GM06990 (cell line): ENCODE data around the gene NOL6.

Experiments
- DNase-seq: peaks from one replicate; pipeline ENCODE4 v3.0.0-alpha.2; 2011; ENCODE audit not compliant: insufficient read length; ENCODE audit errors: extremely low read depth
- H3K27me3 ChIP-seq: replicated peaks from 2 replicates; pipeline ENCODE4 v1.6.0; 2011; ENCODE audit warnings: low read length; ENCODE audit not compliant: control insufficient read depth, insufficient read depth
- H3K36me3 ChIP-seq: 2 replicates; pipeline ENCODE4 v1.5.1; 2011; ENCODE audit warnings: low read length; ENCODE audit not compliant: control insufficient read depth, insufficient read depth
- H3K4me3 ChIP-seq: replicated peaks from 2 replicates; pipeline ENCODE4 v1.5.1; 2011; ENCODE audit warnings: low read depth, mild to moderate bottlenecking, control low read depth, low read length
- TF ChIP-seq, protein P1 (sequence below): IDR thresholded peaks from 2 replicates; pipeline ENCODE4 v1.5.1; 2011; ENCODE audit warnings: low read length, control low read depth, mild to moderate bottlenecking, inconsistent platforms; ENCODE audit not compliant: insufficient read depth, poor library complexity, severe bottlenecking

Gene NOL6

DNA sequence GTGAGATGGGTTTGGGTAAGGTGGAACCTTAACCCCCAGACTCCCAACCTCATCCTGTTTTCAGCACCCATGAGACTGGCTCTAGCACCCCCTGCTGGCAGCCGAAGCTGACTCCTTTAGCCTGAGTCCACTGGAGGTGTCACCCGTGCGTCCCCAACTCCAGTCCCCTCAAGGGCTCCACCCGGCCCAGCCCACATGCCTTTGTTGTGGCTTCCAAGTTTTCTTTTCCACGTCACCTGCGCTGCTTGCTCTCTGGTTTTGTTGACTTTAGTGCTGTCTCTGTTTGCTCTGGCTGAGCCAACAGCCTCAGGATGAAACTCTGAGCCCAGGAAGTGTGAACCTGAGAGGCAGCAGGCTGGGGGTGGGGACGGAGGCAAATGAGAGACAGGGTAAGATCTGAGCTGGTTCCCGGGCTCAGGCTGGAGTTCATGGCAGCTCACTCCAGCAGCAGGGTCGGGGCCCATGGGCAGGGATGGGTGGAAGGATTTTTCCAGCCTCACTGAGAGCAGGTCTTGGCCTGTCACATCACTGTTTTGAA lies 58.2 kb downstream of the NOL6 start:
- TF ChIP-seq, protein P1, sequence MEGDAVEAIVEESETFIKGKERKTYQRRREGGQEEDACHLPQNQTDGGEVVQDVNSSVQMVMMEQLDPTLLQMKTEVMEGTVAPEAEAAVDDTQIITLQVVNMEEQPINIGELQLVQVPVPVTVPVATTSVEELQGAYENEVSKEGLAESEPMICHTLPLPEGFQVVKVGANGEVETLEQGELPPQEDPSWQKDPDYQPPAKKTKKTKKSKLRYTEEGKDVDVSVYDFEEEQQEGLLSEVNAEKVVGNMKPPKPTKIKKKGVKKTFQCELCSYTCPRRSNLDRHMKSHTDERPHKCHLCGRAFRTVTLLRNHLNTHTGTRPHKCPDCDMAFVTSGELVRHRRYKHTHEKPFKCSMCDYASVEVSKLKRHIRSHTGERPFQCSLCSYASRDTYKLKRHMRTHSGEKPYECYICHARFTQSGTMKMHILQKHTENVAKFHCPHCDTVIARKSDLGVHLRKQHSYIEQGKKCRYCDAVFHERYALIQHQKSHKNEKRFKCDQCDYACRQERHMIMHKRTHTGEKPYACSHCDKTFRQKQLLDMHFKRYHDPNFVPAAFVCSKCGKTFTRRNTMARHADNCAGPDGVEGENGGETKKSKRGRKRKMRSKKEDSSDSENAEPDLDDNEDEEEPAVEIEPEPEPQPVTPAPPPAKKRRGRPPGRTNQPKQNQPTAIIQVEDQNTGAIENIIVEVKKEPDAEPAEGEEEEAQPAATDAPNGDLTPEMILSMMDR, result peak; percentile 92
- Histone ChIP-seq H3K27me3 (peaks cover 2% of the 10 kb centered on the region; the same call in 1 of the 2 replicates), H3K36me3 (no peaks in the 10 kb centered on the region), H3K4me3 (no peak overlapping the region)
- peak; percentile 36 for DNase-seq

DNA sequence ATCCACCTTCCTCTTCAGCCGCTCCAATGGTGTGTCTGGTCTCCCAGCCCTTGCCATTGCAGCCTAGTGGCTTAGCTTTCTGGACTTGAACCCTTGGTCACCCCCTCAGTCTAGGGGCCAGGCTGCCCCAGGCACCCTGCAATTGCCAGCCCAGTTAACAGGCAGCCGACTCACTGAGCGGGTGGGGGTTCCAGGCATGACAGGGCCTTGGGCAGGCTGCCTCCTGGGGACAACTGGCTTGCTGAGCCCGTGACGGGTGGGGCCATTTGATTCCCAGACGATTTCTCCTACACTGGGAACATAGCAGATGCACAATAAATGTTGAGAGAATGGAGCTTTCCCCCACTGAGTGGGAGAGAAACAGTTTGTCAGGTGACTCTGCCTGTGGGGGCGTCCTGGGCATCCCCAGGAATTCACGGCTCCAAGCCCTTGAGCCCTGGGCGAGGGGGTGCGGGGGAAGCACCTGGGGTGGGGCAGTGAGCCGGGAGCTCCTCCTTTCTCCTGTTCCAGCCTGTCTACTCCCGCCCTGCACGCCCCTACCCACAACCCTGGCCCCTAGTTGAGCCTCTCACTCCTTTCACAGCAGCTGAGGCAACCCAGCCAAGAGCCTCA lies 58.7 kb downstream of the NOL6 start:
- H3K36me3 ChIP-seq, result no peaks in the 10 kb centered on the region
- H3K4me3 ChIP-seq, result no peak overlapping the region
- DNase-seq, result no peak
- H3K27me3 ChIP-seq, result peaks cover 2% of the 10 kb centered on the region; the same call in 1 of the 2 replicates
- TF ChIP-seq, protein P1, result no peak

DNA sequence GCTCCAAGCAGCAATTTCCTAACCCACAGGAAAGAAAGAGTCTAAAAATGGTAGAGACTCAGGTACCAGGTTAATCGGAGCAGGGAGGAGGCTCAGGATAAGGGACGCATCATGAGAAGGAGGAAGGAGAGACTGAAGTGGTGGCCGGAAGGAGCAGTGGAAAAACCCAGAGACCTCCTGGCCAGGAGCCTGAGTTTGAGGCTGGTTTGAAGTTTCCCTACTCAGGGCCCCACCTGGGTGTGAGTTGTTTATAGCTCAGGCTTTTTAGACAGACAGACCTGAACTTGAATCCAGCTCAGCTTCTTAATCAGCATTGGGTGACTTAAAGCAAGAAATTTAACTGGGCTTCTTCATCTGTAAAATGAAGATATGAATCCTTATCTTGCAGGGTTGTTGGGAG lies 59.5 kb downstream of the NOL6 start:
- Histone ChIP-seq H3K4me3 (no peak overlapping the region), H3K27me3 (peaks cover 2% of the 10 kb centered on the region; the same call in 1 of the 2 replicates), H3K36me3 (no peaks in the 10 kb centered on the region)
- TF ChIP-seq, protein P1, result no peak
- DNase-seq, result no peak
